ENCODE data around the gene CRABP2. TPM values are rescaled to one million over a fixed set of nuclear protein-coding genes. Genes with fewer than 3 reads are reported as not detected.

CRABP2 gene
- total RNA-seq, 1 experiment from 2014 or later = 209 TPM

DNA sequence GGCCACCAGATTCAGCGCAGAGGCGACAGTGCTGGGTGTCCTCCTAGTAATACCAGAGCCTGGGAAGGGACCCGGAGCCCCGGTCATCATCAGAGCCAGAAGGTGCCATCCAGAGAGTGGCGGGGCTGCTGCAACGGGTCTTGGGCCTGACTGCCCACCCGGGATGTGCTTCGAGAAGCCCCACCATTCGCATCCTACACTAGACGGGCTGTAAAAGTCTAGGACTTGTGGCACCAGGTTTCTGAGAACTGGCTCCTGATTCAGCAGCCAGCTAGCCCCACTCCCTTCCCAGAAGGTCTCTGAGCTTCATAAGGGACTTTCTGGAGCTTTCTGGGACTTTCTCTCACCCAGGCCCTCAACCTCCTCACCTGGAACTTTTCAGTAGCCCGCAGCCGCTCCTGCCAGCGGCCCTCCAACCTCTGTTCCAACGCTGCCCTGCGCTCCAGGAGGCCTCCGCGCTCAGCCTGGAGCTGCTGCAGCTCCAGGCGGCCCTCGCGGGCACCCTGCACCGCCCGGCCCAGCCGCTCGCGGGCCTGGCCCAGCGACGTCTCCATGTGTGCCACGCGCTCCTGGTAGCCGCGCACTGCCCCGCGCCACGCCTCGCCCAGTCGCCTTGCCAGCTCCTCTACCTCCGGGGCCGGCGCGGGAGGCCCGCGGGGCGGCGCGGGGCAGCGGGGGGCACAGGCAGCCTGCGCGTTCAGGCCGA, 29.1 kb downstream of the CRABP2 start:
- intact Hi-C loops (cut with micrococcal nuclease) = no loop called here
- H2AFZ ChIP-seq (ENCODE audit: low read depth, low read length, poor library complexity, severe bottlenecking) = no peak overlapping the region
- H3K9me3 ChIP-seq (ENCODE audit: control insufficient read depth in 1 of 2, insufficient read depth in 1 of 2, low read depth in 1 of 2, low read length in 2 of 2) = no peaks in the 10 kb centered on the region
- no peaks in the 10 kb centered on the region for H3K9me2 ChIP-seq (ENCODE audit: insufficient read depth)
- H3K4me2 ChIP-seq (ENCODE audit: low read length) = peak overlapping the region; percentile 17; the same call in 1 of the 2 replicates
- TF ChIP-seq EZH2 (IDR thresholded peaks at IDR 0.05) (no peak), FOSL1 (IDR thresholded peaks at IDR 0.05; ENCODE audit: low read depth) (no peak), ZFX (IDR thresholded peaks at IDR 0.05) (no peak), CBX3 (IDR thresholded peaks at IDR 0.05; ENCODE audit: low read depth) (no peak), SRF (IDR thresholded peaks at IDR 0.05; ENCODE audit: low read depth) (no peak), EZH2phosphoT487 (IDR thresholded peaks at IDR 0.05; ENCODE audit: borderline replicate concordance) (no peak), TCF7L2 (IDR thresholded peaks at IDR 0.05; ENCODE audit: borderline replicate concordance, extremely low read depth, insufficient read depth, insufficient read length) (no peak), ZNF274 (IDR thresholded peaks at IDR 0.05; ENCODE audit: low read depth, low read length) (no peak), POLR2AphosphoS5 (IDR thresholded peaks at IDR 0.05; ENCODE audit: low read depth, low read length) (no peak), CEBPB (IDR thresholded peaks at IDR 0.05; ENCODE audit: low read depth) (no peak)
- TF ChIP-seq, protein P1, sequence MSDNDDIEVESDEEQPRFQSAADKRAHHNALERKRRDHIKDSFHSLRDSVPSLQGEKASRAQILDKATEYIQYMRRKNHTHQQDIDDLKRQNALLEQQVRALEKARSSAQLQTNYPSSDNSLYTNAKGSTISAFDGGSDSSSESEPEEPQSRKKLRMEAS (IDR thresholded peaks at IDR 0.05) = no peak
- no peak overlapping the region for H3K9ac ChIP-seq (ENCODE audit: low read length)
- peaks cover 14 to 26% of the 10 kb centered on the region in 2 experiments for H3K4me1 ChIP-seq (ENCODE audit: control insufficient read depth in 1 of 2, insufficient read depth in 2 of 2, low read length in 2 of 2)
- H4K20me1 ChIP-seq (ENCODE audit: insufficient read depth) = no peaks in the 10 kb centered on the region
- RAD21 ChIA-PET (ENCODE audit: low non-redundant PET in 1 of 2, low total read pairs in 2 of 2, uncharacterized antibody in 2 of 2, unreplicated experiment in 2 of 2) = interaction anchor here in 1 of 2 experiments (0.6 to 1.5 kb wide), 5 partner anchors 15 to 184 kb away, joined by 3 to 4 read pairs (median 3); no protein-coding TSS in a partner anchor
- H3K79me2 ChIP-seq (ENCODE audit: insufficient read depth, low read length) = no peaks in the 10 kb centered on the region
- POLR2A ChIA-PET = interaction anchor here (0.7 to 2.8 kb wide), 4 partner anchors 11 to 15 kb away, joined by 3 to 33 read pairs (median 3); no protein-coding TSS in a partner anchor
- no peak overlapping the region for H3K4me3 ChIP-seq (replicated peaks in 1 of 2; ENCODE audit: low read depth in 1 of 2, low read length in 2 of 2)
- CTCF ChIA-PET = interaction anchor here (1.2 to 3.8 kb wide), 7 partner anchors 13 to 50 kb away, joined by 3 to 27 read pairs (median 12); partner anchors contain the start of gene CRABP2
- DNase-seq (ENCODE audit: low read depth, low spot score) = no peak
- peak overlapping the region; percentile 38; the same call in 1 of the 2 replicates for H3K27ac ChIP-seq (ENCODE audit: low read depth, low read length)
- no peaks in the 10 kb centered on the region for H3K27me3 ChIP-seq (ENCODE audit: insufficient read depth, low read length)
- no TSS peak for BruUV-seq (replicated peaks)
- H3K36me3 ChIP-seq (ENCODE audit: control insufficient read depth in 1 of 2, insufficient read depth in 2 of 2, low read length in 2 of 2) = no peaks in the 10 kb centered on the region
- ATAC-seq = no peak

All from HCT116 (cell line).